HepG2 (cell line): ENCODE results near the gene OAT. TPM values are rescaled to one million over a fixed set of nuclear protein-coding genes. Genes with fewer than 3 reads are reported as not detected.
A peak's percentile ranks its signal among the peaks of the same experiment; 100 is the strongest.

Experiments used
- ATAC-seq: fragments of 200-7000 bp; cut with Tn5 transposase; 3 replicates; pipeline ENCODE4 v1.9.1; 2020; ENCODE audit warnings: mild to moderate bottlenecking, moderate library complexity
- BruUV-seq: library from RNA; stranded (reverse); fragments of 400-500 nt; replicated peaks from 2 replicates; lab custom pipeline; 2021; lab: Mats Ljungman, UMichigan
- CTCF ChIA-PET: fragments of 300-600 bp; formaldehyde crosslinking; extraction: SDS; loops from one replicate; lab custom pipeline; 2021; ENCODE audit warnings: low total read pairs, inconsistent platforms, low intra/inter-chr PET ratio; lab: Yijun Ruan, JAX
- POLR2A ChIA-PET: fragments of 350-600 bp; sonication (Branson Sonifier 250); formaldehyde crosslinking; loops from one replicate; lab custom pipeline; 2020; ENCODE audit warnings: antibody characterized with exemption, inconsistent platforms; lab: Yijun Ruan, JAX
- DNase-seq: peaks from one replicate; pipeline ENCODE4 v3.0.0-alpha.2; 2015; ENCODE audit warnings: low spot score
- FAIRE-seq: peaks from 3 replicates; lab custom pipeline; 2011; peaks lifted over from hg19 to GRCh38; lab: Jason Lieb, UNC
- H2AFZ ChIP-seq: one replicate; pipeline ENCODE4 v1.6.1; 2011; ENCODE audit warnings: low read length, inconsistent platforms
- H3K27ac ChIP-seq: fragments of 300-600 bp; 3 replicates; pipeline ENCODE4 v1.8.0; 2011; ENCODE audit warnings: mixed run types, mild to moderate bottlenecking, mixed read lengths, low read length, inconsistent platforms; ENCODE audit not compliant: insufficient read depth; ENCODE audit errors: extremely low read length
- H3K27me3 ChIP-seq, 2 experiments: fragments of 200-600 bp in 1 of 2; 2 replicates in 1 of 2; 3 replicates in 1 of 2; pipeline versions ENCODE4 v1.6.0 to v1.8.0; 2011; ENCODE audit warnings: low read length in 2 of 2, mild to moderate bottlenecking in 2 of 2, moderate library complexity in 2 of 2, inconsistent platforms in 1 of 2; ENCODE audit not compliant: insufficient read depth in 2 of 2, control insufficient read depth in 1 of 2
- H3K36me3 ChIP-seq, 2 experiments: fragments of 200-600 bp in 1 of 2; replicated peaks in 1 of 2; 2 replicates in 1 of 2; 3 replicates in 1 of 2; pipeline versions ENCODE4 v1.5.1 to v1.8.0; 2011; ENCODE audit warnings: low read length in 2 of 2, inconsistent platforms in 1 of 2; ENCODE audit not compliant: insufficient read depth in 2 of 2, control insufficient read depth in 1 of 2
- H3K4me1 ChIP-seq: 2 replicates; pipeline ENCODE4 v1.5.1; 2012; ENCODE audit warnings: low read length, inconsistent platforms; ENCODE audit not compliant: insufficient read depth
- H3K4me2 ChIP-seq: 2 replicates; pipeline ENCODE4 v1.6.0; 2011; ENCODE audit warnings: low read depth, low read length, inconsistent platforms
- H3K4me3 ChIP-seq, 3 experiments: fragments of 200-600 bp in 1 of 3; sonication (generic), shearing (Covaris generic) in 1 of 3; replicated peaks in 1 of 3; 2 replicates each; pipeline ENCODE4 v1.5.1; 2011 to 2016; ENCODE audit warnings: low read length in 3 of 3, inconsistent platforms in 2 of 3, low read depth in 2 of 3, mild to moderate bottlenecking in 2 of 3, control low read depth in 1 of 3, mixed read lengths in 1 of 3; ENCODE audit not compliant: insufficient read depth in 1 of 3
- H3K79me2 ChIP-seq: one replicate; pipeline ENCODE4 v1.6.1; 2011; ENCODE audit warnings: low read length, inconsistent platforms; ENCODE audit not compliant: insufficient read depth
- H3K9ac ChIP-seq: 2 replicates; pipeline ENCODE4 v1.6.0; 2011; ENCODE audit warnings: mild to moderate bottlenecking, low read depth, low read length, inconsistent platforms; ENCODE audit not compliant: insufficient read depth
- H3K9me3 ChIP-seq: 2 replicates; pipeline ENCODE4 v1.5.1; 2012; ENCODE audit warnings: mild to moderate bottlenecking, low read length
- H4K20me1 ChIP-seq: 2 replicates; pipeline ENCODE4 v1.6.0; 2011; ENCODE audit warnings: inconsistent platforms, mild to moderate bottlenecking, low read length, moderate library complexity; ENCODE audit not compliant: insufficient read depth
- ARID3A ChIP-seq: IDR thresholded peaks from 2 replicates; pipeline ENCODE4 v1.6.1; 2012; ENCODE audit warnings: low read depth, low read length, improper control_type of control experiment
- BATF2 ChIP-seq: sonication (generic); formaldehyde crosslinking; IDR thresholded peaks from 2 replicates; pipeline ENCODE4 v1.8.0; 2022; ENCODE audit warnings: mild to moderate bottlenecking, missing genetic modification reagents, moderate library complexity
- CENPX ChIP-seq: sonication (generic); formaldehyde crosslinking; IDR thresholded peaks from 2 replicates; pipeline ENCODE4 v1.9.0; 2021; ENCODE audit warnings: mild to moderate bottlenecking, missing genetic modification reagents, moderate library complexity
- FOSL1 ChIP-seq: sonication (generic); formaldehyde crosslinking; IDR thresholded peaks from 2 replicates; pipeline ENCODE4 v1.9.0; 2021; ENCODE audit warnings: missing genetic modification reagents, borderline replicate concordance
- GABPA ChIP-seq, 2 experiments: IDR thresholded peaks; 2 replicates each; pipeline ENCODE4 v1.6.1; 2011 to 2016; ENCODE audit warnings: low read depth in 2 of 2, low read length in 1 of 2, missing biosample characterization in 1 of 2, missing genetic modification characterization in 1 of 2
- JDP2 ChIP-seq: sonication (generic); formaldehyde crosslinking; IDR thresholded peaks from 2 replicates; pipeline ENCODE4 v1.8.1; 2022; ENCODE audit warnings: missing genetic modification reagents, borderline replicate concordance
- ZNF773 ChIP-seq: sonication (generic); formaldehyde crosslinking; IDR thresholded peaks from 2 replicates; pipeline ENCODE4 v1.4.0; 2020; ENCODE audit warnings: missing genetic modification reagents, borderline replicate concordance
- ZNF878 ChIP-seq: sonication (generic); formaldehyde crosslinking; IDR thresholded peaks from 2 replicates; pipeline ENCODE4 v1.8.1; 2023; ENCODE audit warnings: mild to moderate bottlenecking, missing genetic modification reagents, moderate library complexity
- WGBS: methylation state at CpG from one replicate; pipeline ENCODE4 v1.1.6; 2017; ENCODE audit warnings: low lambda C conversion rate; 5-methylcytosine and 5-hydroxymethylcytosine counted together
- in situ Hi-C: cut with HindIII; loops from 2 replicates; pipeline ENCODE4 v1.10.0; 2017; ENCODE audit warnings: low pct_unique_long_range_greater_than_20kb; ENCODE audit not compliant: extremely low pct_ligation_motif_present
- intact Hi-C: fragments of 100-400 bp; cut with micrococcal nuclease; formaldehyde crosslinking; loops from one replicate; pipeline ENCODE4 v1.10.0; 2022; ENCODE audit not compliant: unreplicated experiment
- polyA plus RNA-seq, 8 experiments: library from polyadenylated mRNA; depleted of rRNA in 3 of 8; stranded (reverse) in 7 of 8; unstranded in 1 of 8; fragments of >200 nt; fragmentation: Illumina TruSeq in 4 of 8; extraction: Trizol in 4 of 8; gene quantifications; 2 replicates each; pipeline versions ENCODE4 v1.2.1 to v1.2.3, GENCODE V29; 2011 to 2016; ENCODE audit warnings: low read depth in 4 of 8, missing spikeins in 1 of 8, mixed read lengths in 1 of 8; ENCODE audit not compliant: insufficient read depth in 1 of 8
- total RNA-seq, 5 experiments: library from RNA; depleted of rRNA; stranded (reverse); fragments of >200 nt; fragmentation: Illumina TruSeq; extraction: Trizol; gene quantifications; 2 replicates each; pipeline ENCODE4 v1.2.3, GENCODE V29; 2016; ENCODE audit warnings: low read depth in 1 of 5
- TF ChIP-seq, protein P1 (sequence below): sonication (generic); formaldehyde crosslinking; IDR thresholded peaks from 2 replicates; pipeline ENCODE4 v1.5.0; 2020; ENCODE audit warnings: mild to moderate bottlenecking, missing genetic modification reagents, borderline replicate concordance

Gene OAT
- total and polyA plus RNA-seq, 2 of the 13 experiments (the other 11 are each of a cell fraction or from before 2014, with no cell fraction given), result 87.8 to 96.7 TPM

DNA sequence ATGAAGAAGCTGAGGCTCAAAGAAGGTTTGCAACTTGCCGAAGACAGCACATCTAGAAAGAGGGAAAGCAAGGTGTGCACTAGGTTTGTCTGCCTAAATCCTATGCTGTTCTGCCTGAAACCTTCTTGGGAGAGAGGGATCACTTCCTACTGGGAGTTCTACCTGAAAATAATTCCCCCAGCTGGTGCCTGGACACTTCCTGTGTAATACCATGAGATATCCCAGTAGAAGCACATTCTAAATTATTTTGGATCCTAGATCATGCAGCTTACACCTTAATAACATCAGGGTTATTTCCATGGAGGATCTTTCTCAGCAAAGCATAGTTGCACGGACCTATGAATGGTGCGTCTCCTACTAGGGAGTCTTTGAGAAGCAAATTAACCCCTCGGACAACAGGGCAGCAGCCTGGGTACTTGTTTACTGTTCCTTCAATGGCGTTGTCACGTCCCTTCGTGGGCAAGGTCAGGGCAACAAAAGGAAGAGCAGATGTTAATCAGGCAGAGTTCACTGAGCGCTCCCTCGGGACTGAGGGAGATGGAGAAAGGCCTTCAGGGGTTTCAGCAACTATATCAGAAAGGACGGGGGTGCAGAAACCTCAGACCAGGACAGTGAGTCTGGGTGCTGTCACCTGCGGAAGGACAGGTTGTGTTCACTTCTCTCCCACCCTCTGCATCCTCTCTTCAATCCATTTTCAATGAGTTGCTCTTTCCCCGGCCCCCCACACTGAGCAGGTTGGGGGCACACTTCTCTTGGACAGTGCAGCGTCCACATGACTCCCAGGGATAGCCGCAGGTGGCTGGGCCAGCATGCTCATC lies 44.0 kb downstream of the OAT start:
- intact Hi-C loops (no loop called here), in situ Hi-C loops (no loop called here)
- no peaks in the 10 kb centered on the region for H3K36me3 ChIP-seq
- no peak overlapping the region for H3K27ac ChIP-seq
- no peaks in the 10 kb centered on the region for H4K20me1 ChIP-seq
- no peaks in the 10 kb centered on the region for H3K79me2 ChIP-seq
- no peaks in the 10 kb centered on the region for H3K9me3 ChIP-seq
- no peaks in the 10 kb centered on the region for H3K4me1 ChIP-seq
- no peak overlapping the region for H3K9ac ChIP-seq
- ATAC-seq (no peak), DNase-seq (no peak), FAIRE-seq (no peak)
- no peak overlapping the region for H3K4me3 ChIP-seq
- ChIA-PET POLR2A (no interaction called here), CTCF (no interaction called here)
- H2AFZ ChIP-seq, result no peak overlapping the region
- no peak overlapping the region for H3K4me2 ChIP-seq
- no TSS peak for BruUV-seq
- 38% methylated on average over 14 of the region's 14 CpGs for WGBS
- TF ChIP-seq BATF2 (CRISPR knock-in tag) (no peak), GABPA (IDR thresholded peaks at IDR 0.05; ENCODE audit: low read depth, low read length) (no peak), GABPA (CRISPR knock-in tag; IDR thresholded peaks at IDR 0.05; ENCODE audit: low read depth) (peak; percentile 22; the same call in 1 of the 2 replicates)
- peaks cover 5 to 47% of the 10 kb centered on the region in 2 experiments; a peak in 4 of 5 replicates for H3K27me3 ChIP-seq

GRCh38 chr10:124372899-124373298 lies 45.8 kb downstream of the OAT start:
- 18% methylated on average over 4 of the region's 4 CpGs for WGBS
- ATAC-seq (no peak), DNase-seq (no peak), FAIRE-seq (no peak)
- POLR2A ChIA-PET, result no interaction called here
- H3K9me3 ChIP-seq, result no peaks in the 10 kb centered on the region
- H2AFZ ChIP-seq, result no peak overlapping the region
- H3K36me3 ChIP-seq, result no peaks in the 10 kb centered on the region
- BruUV-seq, result no TSS peak
- in situ Hi-C loops (no loop called here), intact Hi-C loops (no loop called here)
- H4K20me1 ChIP-seq, result no peaks in the 10 kb centered on the region
- TF ChIP-seq FOSL1 (CRISPR knock-in tag), result no peak
- TF ChIP-seq JDP2 (CRISPR knock-in tag), result no peak
- TF ChIP-seq ARID3A, result no peak
- TF ChIP-seq ZNF878 (CRISPR knock-in tag), result no peak
- TF ChIP-seq, protein P1, sequence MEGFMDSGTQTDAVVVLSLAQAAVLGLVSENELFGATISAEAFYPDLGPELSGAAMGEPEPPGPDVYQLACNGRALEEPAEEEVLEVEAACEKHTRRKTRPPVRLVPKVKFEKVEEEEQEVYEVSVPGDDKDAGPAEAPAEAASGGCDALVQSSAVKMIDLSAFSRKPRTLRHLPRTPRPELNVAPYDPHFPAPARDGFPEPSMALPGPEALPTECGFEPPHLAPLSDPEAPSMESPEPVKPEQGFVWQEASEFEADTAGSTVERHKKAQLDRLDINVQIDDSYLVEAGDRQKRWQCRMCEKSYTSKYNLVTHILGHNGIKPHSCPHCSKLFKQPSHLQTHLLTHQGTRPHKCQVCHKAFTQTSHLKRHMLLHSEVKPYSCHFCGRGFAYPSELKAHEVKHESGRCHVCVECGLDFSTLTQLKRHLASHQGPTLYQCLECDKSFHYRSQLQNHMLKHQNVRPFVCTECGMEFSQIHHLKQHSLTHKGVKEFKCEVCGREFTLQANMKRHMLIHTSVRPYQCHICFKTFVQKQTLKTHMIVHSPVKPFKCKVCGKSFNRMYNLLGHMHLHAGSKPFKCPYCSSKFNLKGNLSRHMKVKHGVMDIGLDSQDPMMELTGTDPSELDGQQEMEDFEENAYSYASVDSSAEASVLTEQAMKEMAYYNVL (CRISPR knock-in tag), result no peak
- no peak for TF ChIP-seq CENPX
- TF ChIP-seq ZNF773 (CRISPR knock-in tag), result no peak
- peaks cover 3 to 31% of the 10 kb centered on the region in 2 experiments; a peak in 3 of 5 replicates for H3K27me3 ChIP-seq
- H3K27ac ChIP-seq, result no peak overlapping the region
- no peaks in the 10 kb centered on the region for H3K79me2 ChIP-seq
- CTCF ChIA-PET, result no interaction called here
- no peak overlapping the region for H3K4me2 ChIP-seq
- H3K4me1 ChIP-seq, result no peaks in the 10 kb centered on the region
- H3K9ac ChIP-seq, result no peak overlapping the region
- H3K4me3 ChIP-seq, result no peak overlapping the region
